Right lobe of liver (tissue), 4 donors: Measurements from ENCODE around the gene PEMT.

Experiments
- POLR2A ChIP-seq: fragments of 450-650 bp; IDR thresholded peaks from one replicate; pipeline ENCODE4 v1.6.1; 2017; ENCODE audit warnings: antibody characterized with exemption, mild to moderate bottlenecking
- TF ChIP-seq, protein P1 (sequence below), 4 donors: fragments of 200-600 bp in 3 of 4; fragments of 450-650 bp in 1 of 4; IDR thresholded peaks; one replicate each; pipeline versions ENCODE4 v1.5.1 to v1.8.0; 2016 to 2022; ENCODE audit warnings: antibody characterized with exemption in 4 of 4, mild to moderate bottlenecking in 2 of 4
- donor health status: DM: no; HTN: no; CAD: no.
- donor health status: DM: no; HTN: no; CAD: no.
- donor health status: DM: no; HTN: yes; CAD: no.

DNA sequence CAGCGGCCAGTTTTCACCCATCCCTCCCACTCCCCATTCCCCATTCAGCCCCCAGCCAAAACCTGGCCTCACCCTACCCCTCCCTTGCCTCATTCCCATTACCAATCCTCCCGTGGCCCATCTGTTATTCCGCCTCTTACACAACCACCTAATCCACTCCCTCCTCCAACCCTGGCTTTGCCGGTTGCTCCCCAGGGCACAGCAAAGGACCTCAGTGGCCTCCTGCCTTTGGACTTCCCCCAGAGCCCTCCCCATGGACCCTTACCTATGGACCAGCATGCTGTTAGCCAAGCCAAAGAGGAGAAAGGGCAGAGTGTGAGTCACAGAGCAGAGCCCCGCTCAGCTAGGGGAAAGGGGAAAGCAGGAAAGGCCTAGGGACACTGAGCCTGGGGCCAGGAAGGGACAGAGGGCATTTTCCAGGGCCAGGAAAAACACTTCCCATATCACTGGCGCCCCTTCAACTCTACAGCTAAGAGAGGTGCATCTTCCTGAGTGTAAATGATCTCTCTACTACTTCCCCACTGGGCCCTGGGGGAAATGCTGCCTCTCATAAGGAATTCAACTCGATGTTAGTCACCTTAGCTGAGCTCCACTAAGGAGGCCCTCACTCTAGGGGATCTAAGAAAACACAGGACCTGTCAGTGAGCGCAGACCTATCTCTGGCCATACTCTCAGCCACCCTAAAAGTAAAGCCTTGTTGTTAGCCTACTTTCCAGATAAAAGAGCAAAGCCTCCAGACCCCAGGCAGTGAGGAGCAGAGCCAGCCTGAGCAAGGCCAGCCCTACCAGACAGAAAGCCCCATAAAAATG is 10.6 kb downstream of the PEMT start:
- peak; percentile 80 for TF ChIP-seq POLR2A
- TF ChIP-seq, protein P1, sequence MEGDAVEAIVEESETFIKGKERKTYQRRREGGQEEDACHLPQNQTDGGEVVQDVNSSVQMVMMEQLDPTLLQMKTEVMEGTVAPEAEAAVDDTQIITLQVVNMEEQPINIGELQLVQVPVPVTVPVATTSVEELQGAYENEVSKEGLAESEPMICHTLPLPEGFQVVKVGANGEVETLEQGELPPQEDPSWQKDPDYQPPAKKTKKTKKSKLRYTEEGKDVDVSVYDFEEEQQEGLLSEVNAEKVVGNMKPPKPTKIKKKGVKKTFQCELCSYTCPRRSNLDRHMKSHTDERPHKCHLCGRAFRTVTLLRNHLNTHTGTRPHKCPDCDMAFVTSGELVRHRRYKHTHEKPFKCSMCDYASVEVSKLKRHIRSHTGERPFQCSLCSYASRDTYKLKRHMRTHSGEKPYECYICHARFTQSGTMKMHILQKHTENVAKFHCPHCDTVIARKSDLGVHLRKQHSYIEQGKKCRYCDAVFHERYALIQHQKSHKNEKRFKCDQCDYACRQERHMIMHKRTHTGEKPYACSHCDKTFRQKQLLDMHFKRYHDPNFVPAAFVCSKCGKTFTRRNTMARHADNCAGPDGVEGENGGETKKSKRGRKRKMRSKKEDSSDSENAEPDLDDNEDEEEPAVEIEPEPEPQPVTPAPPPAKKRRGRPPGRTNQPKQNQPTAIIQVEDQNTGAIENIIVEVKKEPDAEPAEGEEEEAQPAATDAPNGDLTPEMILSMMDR (IDR thresholded peaks at IDR 0.05): no peak
